ENCODE results near the gene GSE1. TPM values are rescaled to one million over a fixed set of nuclear protein-coding genes. Genes with fewer than 3 reads are reported as not detected.

GSE1 gene
- total RNA-seq, 4 donors from 2014 or later: 46.7 to 144 (median 96.9) TPM

DNA sequence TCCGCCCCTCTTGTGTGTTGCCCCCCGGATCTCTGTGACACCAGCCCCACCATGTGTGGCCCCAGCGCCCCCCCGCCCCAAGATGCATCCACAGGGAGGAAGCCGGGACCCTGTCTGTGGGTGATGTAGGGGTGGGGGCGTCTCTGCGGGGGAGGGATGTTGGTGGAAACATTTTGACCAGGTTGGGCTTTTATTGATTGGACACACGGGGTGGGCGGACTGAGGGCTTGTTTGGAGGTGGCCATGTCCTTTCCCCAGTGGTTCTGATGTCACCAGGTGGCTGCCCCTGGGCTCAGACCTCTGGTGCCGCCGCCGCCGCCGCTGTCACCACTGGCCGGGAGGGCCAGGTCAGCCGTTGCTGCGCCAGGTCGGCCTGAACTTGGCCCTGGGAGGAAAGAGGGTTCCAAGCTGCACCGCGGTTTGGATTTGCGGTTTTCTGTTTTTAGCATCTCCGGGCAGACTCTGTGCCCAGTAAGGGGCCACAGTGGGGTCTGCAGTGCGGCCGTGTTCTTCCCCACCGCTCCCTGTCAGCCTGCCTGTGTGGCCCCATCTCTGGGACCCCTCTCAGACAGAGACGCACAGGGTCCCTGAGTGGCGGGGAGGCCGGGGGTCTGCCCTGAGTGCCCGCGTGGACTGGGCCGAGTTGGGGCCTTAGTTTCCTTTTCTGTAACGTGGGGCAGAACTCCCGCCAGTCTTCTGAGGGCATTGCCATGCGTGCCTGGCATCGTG lies 19.8 kb downstream of the GSE1 start:
- Histone ChIP-seq H3K36me3 (peaks cover 7% of the 10 kb centered on the region), H3K27ac (no peak overlapping the region), H3K4me1 (peaks cover 32% of the 10 kb centered on the region), H3K4me3 (no peak overlapping the region), H3K9me3 (no peaks in the 10 kb centered on the region), H3K27me3 (no peaks in the 10 kb centered on the region)
- WGBS: 89% methylated on average over 27 of the region's 35 CpGs
- no peak for DNase-seq (ENCODE audit: low spot score in 2 of 2)
- no peak for TF ChIP-seq EP300 (IDR thresholded peaks at IDR 0.05)
- no peak for TF ChIP-seq POLR2A (IDR thresholded peaks at IDR 0.05)

DNA sequence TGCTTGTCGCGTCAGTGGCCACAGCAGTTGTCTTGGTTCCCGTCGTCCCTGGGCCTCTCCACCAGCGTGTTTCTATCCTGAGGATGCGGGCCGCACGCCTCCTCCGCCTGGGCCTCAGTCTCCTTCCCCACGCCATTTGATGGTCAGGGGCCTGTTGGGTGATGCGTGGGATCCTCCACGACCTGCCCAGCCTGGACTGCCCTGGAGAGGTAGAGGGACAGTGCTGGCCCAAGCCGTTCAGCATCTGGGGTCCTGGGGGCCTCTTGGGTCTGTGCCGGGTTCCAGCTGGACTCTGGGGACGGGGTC lies 20.3 kb downstream of the GSE1 start:
- peaks cover 7% of the 10 kb centered on the region for H3K36me3 ChIP-seq
- DNase-seq (ENCODE audit: low spot score in 2 of 2): no peak
- no peak overlapping the region for H3K4me3 ChIP-seq
- no CpG with 5 or more reads among the region's 15 CpGs for WGBS
- peaks cover 31% of the 10 kb centered on the region for H3K4me1 ChIP-seq
- no peaks in the 10 kb centered on the region for H3K27me3 ChIP-seq
- no peak for TF ChIP-seq POLR2A (IDR thresholded peaks at IDR 0.05)
- no peak for TF ChIP-seq POLR2AphosphoS5 (IDR thresholded peaks at IDR 0.05)
- TF ChIP-seq EP300 (IDR thresholded peaks at IDR 0.05): no peak
- no peak for TF ChIP-seq CTCF (IDR thresholded peaks at IDR 0.05)
- no peaks in the 10 kb centered on the region for H3K9me3 ChIP-seq
- no peak overlapping the region for H3K27ac ChIP-seq

GRCh38 chr16:85633888-85634287 lies 20.8 kb downstream of the GSE1 start:
- no peak for DNase-seq (ENCODE audit: low spot score in 2 of 2)
- Histone ChIP-seq H3K4me3 (no peak overlapping the region), H3K9me3 (no peaks in the 10 kb centered on the region), H3K27me3 (no peaks in the 10 kb centered on the region), H3K27ac (no peak overlapping the region), H3K36me3 (peaks cover 7% of the 10 kb centered on the region), H3K4me1 (peaks cover 36% of the 10 kb centered on the region)
- TF ChIP-seq CTCF (IDR thresholded peaks at IDR 0.05) (no peak), EP300 (IDR thresholded peaks at IDR 0.05) (no peak), POLR2AphosphoS5 (IDR thresholded peaks at IDR 0.05) (no peak), POLR2A (IDR thresholded peaks at IDR 0.05) (no peak)
- WGBS: 94% methylated on average over 19 of the region's 35 CpGs

- H3K9me3 ChIP-seq: no peaks in the 10 kb centered on the region
- no peak for DNase-seq (ENCODE audit: low spot score in 2 of 2)
- H3K4me1 ChIP-seq: peaks cover 47% of the 10 kb centered on the region
- no peak overlapping the region for H3K4me3 ChIP-seq
- H3K27ac ChIP-seq: no peak overlapping the region
- 90% methylated on average over 7 of the region's 24 CpGs for WGBS
- no peaks in the 10 kb centered on the region for H3K27me3 ChIP-seq
- peaks cover 7% of the 10 kb centered on the region for H3K36me3 ChIP-seq
- TF ChIP-seq CTCF (IDR thresholded peaks at IDR 0.05) (no peak), EP300 (IDR thresholded peaks at IDR 0.05) (no peak), POLR2AphosphoS5 (IDR thresholded peaks at IDR 0.05) (no peak), POLR2A (IDR thresholded peaks at IDR 0.05) (no peak)
Observed at GRCh38 chr16:85634747-85635544, 21.8 kb downstream of the GSE1 start.

DNA sequence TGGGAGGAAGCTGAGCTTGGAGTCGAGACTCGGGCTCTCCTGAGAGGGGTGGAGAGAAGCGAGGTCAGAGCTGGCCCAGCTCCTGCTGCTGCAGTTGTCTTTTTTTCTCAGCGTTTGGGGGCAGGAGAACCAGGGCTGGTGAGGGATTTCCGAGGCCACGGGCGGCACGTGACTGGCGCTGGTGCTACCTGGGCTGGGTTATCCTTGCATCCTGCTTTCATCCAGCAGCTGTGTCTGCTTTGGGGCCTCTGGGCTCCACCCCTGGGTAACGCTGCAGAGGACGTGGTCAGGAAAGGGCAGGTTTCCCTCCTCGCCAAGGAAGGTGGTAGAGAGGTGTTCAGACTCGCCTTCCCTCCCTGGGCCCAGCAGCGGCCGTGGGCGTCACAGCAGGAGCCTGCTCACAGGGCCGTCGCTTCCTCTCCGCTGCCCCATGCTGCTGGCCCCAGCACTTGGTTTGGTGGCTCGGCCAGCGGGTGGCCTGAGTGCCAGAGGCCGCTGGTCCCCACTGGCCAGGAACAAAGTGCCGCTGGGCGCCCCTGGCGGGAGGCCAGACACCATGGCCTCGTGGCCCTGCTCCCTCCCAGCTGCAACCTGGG lies 22.5 kb downstream of the GSE1 start:
- no peak for DNase-seq (ENCODE audit: low spot score in 2 of 2)
- H3K9me3 ChIP-seq: no peaks in the 10 kb centered on the region
- H3K36me3 ChIP-seq: peaks cover 11% of the 10 kb centered on the region
- no peak overlapping the region for H3K4me3 ChIP-seq
- peaks cover 54% of the 10 kb centered on the region for H3K4me1 ChIP-seq
- no peak overlapping the region for H3K27ac ChIP-seq
- WGBS: 55% methylated on average over 9 of the region's 26 CpGs
- H3K27me3 ChIP-seq: no peaks in the 10 kb centered on the region
- TF ChIP-seq POLR2AphosphoS5 (IDR thresholded peaks at IDR 0.05) (no peak), EP300 (IDR thresholded peaks at IDR 0.05) (no peak)

DNA sequence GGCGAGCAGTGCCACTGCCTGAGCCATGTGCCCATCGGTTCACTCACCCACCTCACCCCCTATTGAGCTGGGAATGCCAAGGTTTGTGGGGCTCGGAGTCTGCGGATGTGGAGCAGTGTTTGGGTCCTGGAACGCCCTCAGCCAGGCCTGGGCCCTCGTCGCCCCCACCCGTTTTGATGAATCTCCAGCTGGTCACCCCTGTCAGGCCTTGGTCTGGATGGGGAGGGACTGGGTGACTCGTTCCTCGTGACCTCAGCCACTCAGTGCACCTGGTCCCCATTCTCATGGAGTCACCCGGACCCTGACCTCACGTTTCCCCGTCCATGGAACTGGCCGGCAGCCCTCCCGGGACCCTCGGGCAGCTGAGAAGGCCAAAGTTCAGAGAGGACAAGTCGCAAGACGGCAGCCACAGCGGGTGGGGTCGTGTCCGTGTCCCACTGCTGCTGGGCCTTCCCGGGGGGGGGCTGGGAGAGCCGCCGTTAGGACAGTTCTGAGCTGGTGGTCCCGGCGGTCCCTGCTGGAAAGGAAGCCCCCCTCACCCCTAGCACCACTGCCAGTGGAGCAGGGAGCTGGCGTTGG lies 23.2 kb downstream of the GSE1 start:
- Histone ChIP-seq H3K4me1 (peaks cover 61% of the 10 kb centered on the region), H3K27ac (no peak overlapping the region), H3K36me3 (peaks cover 11% of the 10 kb centered on the region), H3K9me3 (no peaks in the 10 kb centered on the region), H3K4me3 (no peak overlapping the region), H3K27me3 (no peaks in the 10 kb centered on the region)
- no peak for DNase-seq (ENCODE audit: low spot score in 2 of 2)
- TF ChIP-seq EP300 (IDR thresholded peaks at IDR 0.05) (no peak), CTCF (IDR thresholded peaks at IDR 0.05) (no peak), POLR2AphosphoS5 (IDR thresholded peaks at IDR 0.05) (no peak), POLR2A (IDR thresholded peaks at IDR 0.05) (no peak)
- WGBS: 88% methylated on average over 25 of the region's 27 CpGs
